Uterus (tissue), 4 donors: ENCODE data around the gene HOXA10. TPM values are rescaled to one million over a fixed set of nuclear protein-coding genes. Genes with fewer than 3 reads are reported as not detected.

Experiments
- DNase-seq, 2 donors: peaks; one replicate each; pipeline ENCODE4 v3.0.0-alpha.2; 2019 to 2020
- H3K27ac ChIP-seq, 2 donors: fragments of 200-600 bp; sonication (generic); 1 replicate in 1 of 2; 2 replicates in 1 of 2; pipeline ENCODE4 v1.5.1; 2016 to 2018
- H3K27me3 ChIP-seq, 2 donors: fragments of 200-600 bp; sonication (generic); one replicate each; pipeline ENCODE4 v1.5.1; 2018 to 2019; ENCODE audit warnings: control low read depth in 1 of 2
- H3K36me3 ChIP-seq, 2 donors: fragments of 200-600 bp; sonication (generic); one replicate each; pipeline ENCODE4 v1.5.1; 2019; ENCODE audit warnings: control low read depth in 1 of 2
- H3K4me1 ChIP-seq, 2 donors: fragments of 200-600 bp; sonication (generic); one replicate each; pipeline ENCODE4 v1.5.1; 2018 to 2019; ENCODE audit warnings: control low read depth in 1 of 2
- H3K4me3 ChIP-seq, 2 donors: fragments of 200-600 bp; sonication (generic); 1 replicate in 1 of 2; 2 replicates in 1 of 2; pipeline ENCODE4 v1.5.1; 2018 to 2019; ENCODE audit warnings: mild to moderate bottlenecking in 1 of 2
- H3K9me3 ChIP-seq, 2 donors: fragments of 200-600 bp; sonication (generic); one replicate each; pipeline ENCODE4 v1.5.1; 2019; ENCODE audit warnings: control low read depth in 1 of 2
- POLR2A ChIP-seq, 2 donors: fragments of 450-650 bp; IDR thresholded peaks; one replicate each; pipeline ENCODE4 v1.6.1; 2016; ENCODE audit warnings: antibody characterized with exemption in 2 of 2, mild to moderate bottlenecking in 1 of 2, moderate library complexity in 1 of 2
- intact Hi-C: fragments of 100-400 bp; cut with DNase I; formaldehyde crosslinking; loops from one replicate; pipeline ENCODE4 v1.15.1; 2023; ENCODE audit warnings: low total_unique reads
- total RNA-seq, 4 donors: library from RNA; depleted of rRNA in 3 of 4; stranded (reverse); fragments of >200 nt in 3 of 4; gene quantifications; one replicate each; pipeline versions ENCODE4 v1.1.0 to v1.2.4, GENCODE V29; 2014 to 2023
- TF ChIP-seq, protein P1 (sequence below), 4 experiments: fragments of 200-600 bp in 2 of 4; fragments of 450-650 bp in 2 of 4; sonication (generic) in 2 of 4; IDR thresholded peaks; one replicate each; pipeline ENCODE4 v1.5.1; 2016 to 2019; ENCODE audit warnings: antibody characterized with exemption in 4 of 4, mild to moderate bottlenecking in 2 of 4, moderate library complexity in 1 of 4
- donor health status: DM: yes; HTN: yes; CAD: no.

HOXA10 gene
- total RNA-seq, 4 donors from 2014 or later, result 50.0 to 114 (median 69.0) TPM

GRCh38 chr7:27137640-27138315, 36.3 kb downstream of the HOXA10 start:
- peak overlapping the region; percentile 38 to 64 for H3K27ac ChIP-seq
- H3K4me3 ChIP-seq, result no peak overlapping the region
- H3K4me1 ChIP-seq, result peaks cover 0 to 3% of the 10 kb centered on the region in 2 donors
- H3K36me3 ChIP-seq, result no peaks in the 10 kb centered on the region
- no peaks in the 10 kb centered on the region for H3K9me3 ChIP-seq
- no peak for TF ChIP-seq POLR2A (IDR thresholded peaks at IDR 0.05)
- TF ChIP-seq, protein P1, sequence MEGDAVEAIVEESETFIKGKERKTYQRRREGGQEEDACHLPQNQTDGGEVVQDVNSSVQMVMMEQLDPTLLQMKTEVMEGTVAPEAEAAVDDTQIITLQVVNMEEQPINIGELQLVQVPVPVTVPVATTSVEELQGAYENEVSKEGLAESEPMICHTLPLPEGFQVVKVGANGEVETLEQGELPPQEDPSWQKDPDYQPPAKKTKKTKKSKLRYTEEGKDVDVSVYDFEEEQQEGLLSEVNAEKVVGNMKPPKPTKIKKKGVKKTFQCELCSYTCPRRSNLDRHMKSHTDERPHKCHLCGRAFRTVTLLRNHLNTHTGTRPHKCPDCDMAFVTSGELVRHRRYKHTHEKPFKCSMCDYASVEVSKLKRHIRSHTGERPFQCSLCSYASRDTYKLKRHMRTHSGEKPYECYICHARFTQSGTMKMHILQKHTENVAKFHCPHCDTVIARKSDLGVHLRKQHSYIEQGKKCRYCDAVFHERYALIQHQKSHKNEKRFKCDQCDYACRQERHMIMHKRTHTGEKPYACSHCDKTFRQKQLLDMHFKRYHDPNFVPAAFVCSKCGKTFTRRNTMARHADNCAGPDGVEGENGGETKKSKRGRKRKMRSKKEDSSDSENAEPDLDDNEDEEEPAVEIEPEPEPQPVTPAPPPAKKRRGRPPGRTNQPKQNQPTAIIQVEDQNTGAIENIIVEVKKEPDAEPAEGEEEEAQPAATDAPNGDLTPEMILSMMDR (IDR thresholded peaks at IDR 0.05), result no peak
- no peaks in the 10 kb centered on the region for H3K27me3 ChIP-seq
- intact Hi-C loops, result no loop called here
- DNase-seq, result no peak

DNA sequence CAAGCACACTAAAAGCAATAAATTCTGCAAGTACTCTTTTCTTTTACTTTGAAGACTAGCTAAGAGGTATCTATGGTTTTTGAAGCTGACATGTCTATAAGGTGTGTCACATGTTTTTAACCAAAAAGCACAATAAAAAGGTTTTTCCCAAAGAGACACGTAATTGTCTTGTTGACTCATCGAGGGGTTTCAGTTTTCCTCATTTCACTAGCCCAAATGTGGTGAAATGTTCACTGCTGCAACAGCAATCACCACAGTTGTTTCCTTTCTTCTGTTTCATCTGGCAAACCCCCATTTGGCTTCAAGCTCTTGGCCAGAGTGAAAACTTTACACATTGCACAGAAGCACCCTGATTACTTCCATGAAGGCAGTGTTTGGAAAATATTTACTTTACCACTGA, 39.7 kb downstream of the HOXA10 start:
- TF ChIP-seq, protein P1 (IDR thresholded peaks at IDR 0.05), result no peak
- TF ChIP-seq POLR2A (IDR thresholded peaks at IDR 0.05), result no peak

GRCh38 chr7:27133409-27134231, 40.5 kb downstream of the HOXA10 start:
- Histone ChIP-seq H3K4me1 (peaks cover 0 to 3% of the 10 kb centered on the region in 2 donors), H3K27me3 (no peaks in the 10 kb centered on the region), H3K9me3 (no peaks in the 10 kb centered on the region), H3K4me3 (no peak overlapping the region), H3K27ac (peak overlapping the region; percentile 4 to 45), H3K36me3 (no peaks in the 10 kb centered on the region)
- TF ChIP-seq POLR2A (IDR thresholded peaks at IDR 0.05), result no peak
- TF ChIP-seq, protein P1 (IDR thresholded peaks at IDR 0.05), result no peak
- no peak for DNase-seq
- intact Hi-C loops, result no loop called here

More for the DNA sequence above, 39.7 kb downstream of the HOXA10 start:
- no peaks in the 10 kb centered on the region for H3K27me3 ChIP-seq
- no peaks in the 10 kb centered on the region for H3K36me3 ChIP-seq
- H3K4me3 ChIP-seq, result no peak overlapping the region
- peak overlapping the region in 1 of 2 donors; percentile 45 for H3K27ac ChIP-seq
- H3K9me3 ChIP-seq, result no peaks in the 10 kb centered on the region
- H3K4me1 ChIP-seq, result peaks cover 0 to 3% of the 10 kb centered on the region in 2 donors
- peak; percentile 59 to 74 for DNase-seq
- intact Hi-C loops, result no loop called here

- H3K36me3 ChIP-seq, result no peaks in the 10 kb centered on the region
- H3K27ac ChIP-seq, result peak overlapping the region; percentile 4 to 6
- H3K27me3 ChIP-seq, result no peaks in the 10 kb centered on the region
- TF ChIP-seq POLR2A (IDR thresholded peaks at IDR 0.05), result no peak
- TF ChIP-seq, protein P1 (IDR thresholded peaks at IDR 0.05), result no peak
- H3K9me3 ChIP-seq, result no peaks in the 10 kb centered on the region
- H3K4me3 ChIP-seq, result no peak overlapping the region
- DNase-seq, result no peak
- H3K4me1 ChIP-seq, result peaks cover 0 to 3% of the 10 kb centered on the region in 2 donors
- intact Hi-C loops, result no loop called here
Measured at GRCh38 chr7:27132978-27133377, 41.1 kb downstream of the HOXA10 start.

DNA sequence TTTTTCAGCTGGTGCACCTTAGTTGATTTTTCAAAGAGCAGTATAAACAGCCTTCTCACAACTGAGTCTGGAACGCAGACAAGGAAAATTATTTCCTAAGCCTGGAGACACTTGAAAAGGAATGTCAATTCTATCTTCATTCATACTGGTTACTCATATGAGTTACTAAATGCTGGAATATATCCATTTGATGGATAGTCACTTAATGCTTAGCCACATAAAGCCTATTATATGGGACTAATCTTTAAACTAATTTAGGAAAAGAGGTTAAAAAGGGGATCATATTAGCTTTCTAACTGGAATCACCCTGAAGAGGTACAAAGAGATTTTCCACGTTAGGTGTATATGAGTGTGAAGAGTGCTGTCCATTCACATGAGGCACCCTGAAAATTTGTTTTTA, 41.9 kb downstream of the HOXA10 start:
- Histone ChIP-seq H3K36me3 (no peaks in the 10 kb centered on the region), H3K27ac (no peak overlapping the region), H3K4me1 (peaks cover 0 to 3% of the 10 kb centered on the region in 2 donors), H3K4me3 (no peak overlapping the region), H3K9me3 (no peaks in the 10 kb centered on the region), H3K27me3 (no peaks in the 10 kb centered on the region)
- intact Hi-C loops, result no loop called here
- no peak for DNase-seq
- no peak for TF ChIP-seq POLR2A (IDR thresholded peaks at IDR 0.05)
- TF ChIP-seq, protein P1 (IDR thresholded peaks at IDR 0.05), result no peak
